ENCODE measurements around the gene HMCN1.
"Not testable (repeated sequence)": the region's sequence is repeated elsewhere in the genome, so short reads cannot be mapped to it uniquely, and the experiment has no call there.

HMCN1 gene

GRCh38 chr1:186099336-186100104 is 365.3 kb downstream of the HMCN1 start:
- ATAC-seq, result no peak

- ATAC-seq, result no peak
Measured at GRCh38 chr1:186102107-186102506, 367.9 kb downstream of the HMCN1 start.

GRCh38 chr1:186102547-186103148 is 368.5 kb downstream of the HMCN1 start:
- ATAC-seq, result no peak

GRCh38 chr1:186104459-186104858 is 370.3 kb downstream of the HMCN1 start:
- no peak for ATAC-seq

GRCh38 chr1:186112280-186112679 is 378.1 kb downstream of the HMCN1 start:
- no peak for ATAC-seq

- ATAC-seq, result no peak
Measured at GRCh38 chr1:186113461-186113860, 379.3 kb downstream of the HMCN1 start.

- ATAC-seq, result no peak
Measured at GRCh38 chr1:186118724-186119123, 384.5 kb downstream of the HMCN1 start.

GRCh38 chr1:186122837-186123236 is 388.6 kb downstream of the HMCN1 start:
- ATAC-seq, result no peak

GRCh38 chr1:186125035-186125434 is 390.8 kb downstream of the HMCN1 start:
- ATAC-seq, result no peak

- no peak for ATAC-seq
Measured at GRCh38 chr1:186125511-186125910, 391.3 kb downstream of the HMCN1 start.

GRCh38 chr1:186129758-186130157 is 395.6 kb downstream of the HMCN1 start:
- no peak for ATAC-seq

- ATAC-seq, result no peak
Measured at GRCh38 chr1:186139115-186139514, 404.9 kb downstream of the HMCN1 start.

GRCh38 chr1:186139701-186140100 is 405.5 kb downstream of the HMCN1 start:
- ATAC-seq, result no peak

GRCh38 chr1:186142159-186142558 is 408.0 kb downstream of the HMCN1 start:
- ATAC-seq, result no peak

GRCh38 chr1:186142916-186143315 is 408.7 kb downstream of the HMCN1 start:
- no peak for ATAC-seq

- ATAC-seq, result no peak
Measured at GRCh38 chr1:186143481-186143880, 409.3 kb downstream of the HMCN1 start.

- ATAC-seq, result no peak
Measured at GRCh38 chr1:186144505-186144904, 410.3 kb downstream of the HMCN1 start.

GRCh38 chr1:186146974-186147373 is 412.8 kb downstream of the HMCN1 start:
- no peak for ATAC-seq

GRCh38 chr1:186149591-186149990 is 415.4 kb downstream of the HMCN1 start:
- ATAC-seq, result no peak

- no peak for ATAC-seq
Measured at GRCh38 chr1:186152227-186152619, 418.0 kb downstream of the HMCN1 start.

- no peak for ATAC-seq
Measured at GRCh38 chr1:186152620-186153239, 418.5 kb downstream of the HMCN1 start.

GRCh38 chr1:186154651-186155050 is 420.5 kb downstream of the HMCN1 start:
- ATAC-seq, result no peak

GRCh38 chr1:186155594-186155993 is 421.4 kb downstream of the HMCN1 start:
- no peak for ATAC-seq

GRCh38 chr1:186162895-186163294 is 428.7 kb downstream of the HMCN1 start:
- not testable (repeated sequence) for ATAC-seq
